ENCODE measurements around the gene ANK2.

The ANK2 gene

GRCh38 chr4:113389160-113389559, 339.7 kb downstream of the ANK2 start:
- Histone ChIP-seq H3K4me1 (ENCODE audit: insufficient read depth, low read length, severe bottlenecking) (no peaks in the 10 kb centered on the region), H3K4me3 (ENCODE audit: low read depth, low read length, poor library complexity, severe bottlenecking) (no peak overlapping the region), H3K27me3 (ENCODE audit: insufficient read depth, low read length) (0 out of 2 replicates have a peak, but pooled peaks cover 3% of the 10 kb centered on the region), H3K9me3 (ENCODE audit: low read length) (no peaks in the 10 kb centered on the region), H4K20me1 (ENCODE audit: insufficient read depth, low read length) (no peaks in the 10 kb centered on the region), H3F3A (ENCODE audit: insufficient read depth, low read length) (no peaks in the 10 kb centered on the region), H3K36me3 (ENCODE audit: insufficient read depth, low read length) (no peaks in the 10 kb centered on the region), H3K9ac (ENCODE audit: low read length) (no peak overlapping the region), H3K4me2 (ENCODE audit: low read length) (no peak overlapping the region), H2AFZ (ENCODE audit: low read length) (no peak overlapping the region), H3K79me2 (ENCODE audit: insufficient read depth, low read length) (no peaks in the 10 kb centered on the region), H3K27ac (ENCODE audit: low read depth, low read length, poor library complexity, severe bottlenecking) (no peak overlapping the region), H3K9me2 (ENCODE audit: low read depth, low read length) (no peaks in the 10 kb centered on the region)
- TF ChIP-seq, protein P1, sequence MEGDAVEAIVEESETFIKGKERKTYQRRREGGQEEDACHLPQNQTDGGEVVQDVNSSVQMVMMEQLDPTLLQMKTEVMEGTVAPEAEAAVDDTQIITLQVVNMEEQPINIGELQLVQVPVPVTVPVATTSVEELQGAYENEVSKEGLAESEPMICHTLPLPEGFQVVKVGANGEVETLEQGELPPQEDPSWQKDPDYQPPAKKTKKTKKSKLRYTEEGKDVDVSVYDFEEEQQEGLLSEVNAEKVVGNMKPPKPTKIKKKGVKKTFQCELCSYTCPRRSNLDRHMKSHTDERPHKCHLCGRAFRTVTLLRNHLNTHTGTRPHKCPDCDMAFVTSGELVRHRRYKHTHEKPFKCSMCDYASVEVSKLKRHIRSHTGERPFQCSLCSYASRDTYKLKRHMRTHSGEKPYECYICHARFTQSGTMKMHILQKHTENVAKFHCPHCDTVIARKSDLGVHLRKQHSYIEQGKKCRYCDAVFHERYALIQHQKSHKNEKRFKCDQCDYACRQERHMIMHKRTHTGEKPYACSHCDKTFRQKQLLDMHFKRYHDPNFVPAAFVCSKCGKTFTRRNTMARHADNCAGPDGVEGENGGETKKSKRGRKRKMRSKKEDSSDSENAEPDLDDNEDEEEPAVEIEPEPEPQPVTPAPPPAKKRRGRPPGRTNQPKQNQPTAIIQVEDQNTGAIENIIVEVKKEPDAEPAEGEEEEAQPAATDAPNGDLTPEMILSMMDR (IDR thresholded peaks at IDR 0.05; ENCODE audit: low read length) = no peak
- no peak for TF ChIP-seq EZH2 (IDR thresholded peaks at IDR 0.05; ENCODE audit: borderline replicate concordance, low read length)

DNA sequence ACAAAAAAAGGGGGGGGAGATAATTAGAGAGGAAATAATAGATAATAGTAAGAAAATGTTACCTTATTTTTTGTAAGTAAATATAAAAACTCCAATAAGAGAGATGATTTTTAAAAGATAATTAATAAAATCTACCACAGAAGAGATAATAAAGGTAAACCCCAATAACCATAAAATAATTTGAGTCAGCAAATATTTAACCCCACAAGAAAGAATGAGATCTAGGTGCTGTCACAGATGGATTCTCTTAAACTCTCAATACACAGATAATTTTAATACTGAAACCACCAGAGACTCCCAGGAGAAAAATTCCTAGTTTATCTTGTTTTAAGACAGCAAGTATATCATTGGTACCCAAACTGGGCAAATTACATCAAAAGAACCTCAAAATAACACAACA, 341.4 kb downstream of the ANK2 start:
- H3K36me3 ChIP-seq (ENCODE audit: insufficient read depth, low read length) = no peaks in the 10 kb centered on the region
- H3K27ac ChIP-seq (ENCODE audit: low read depth, low read length, poor library complexity, severe bottlenecking) = no peak overlapping the region
- H3K9ac ChIP-seq (ENCODE audit: low read length) = no peak overlapping the region
- H3K4me2 ChIP-seq (ENCODE audit: low read length) = no peak overlapping the region
- no peak overlapping the region for H3K4me3 ChIP-seq (ENCODE audit: low read depth, low read length, poor library complexity, severe bottlenecking)
- H3K9me3 ChIP-seq (ENCODE audit: low read length) = no peaks in the 10 kb centered on the region
- no peaks in the 10 kb centered on the region for H3K9me2 ChIP-seq (ENCODE audit: low read depth, low read length)
- H3F3A ChIP-seq (ENCODE audit: insufficient read depth, low read length) = no peaks in the 10 kb centered on the region
- H3K79me2 ChIP-seq (ENCODE audit: insufficient read depth, low read length) = no peaks in the 10 kb centered on the region
- H4K20me1 ChIP-seq (ENCODE audit: insufficient read depth, low read length) = no peaks in the 10 kb centered on the region
- no peak overlapping the region for H2AFZ ChIP-seq (ENCODE audit: low read length)
- 0 out of 2 replicates have a peak, but pooled peaks cover 3% of the 10 kb centered on the region for H3K27me3 ChIP-seq (ENCODE audit: insufficient read depth, low read length)
- peaks cover 5% of the 10 kb centered on the region for H3K4me1 ChIP-seq (ENCODE audit: insufficient read depth, low read length, severe bottlenecking)
- no peak for TF ChIP-seq EZH2 (IDR thresholded peaks at IDR 0.05; ENCODE audit: borderline replicate concordance, low read length)
- TF ChIP-seq, protein P1 (IDR thresholded peaks at IDR 0.05; ENCODE audit: low read length) = no peak

DNA sequence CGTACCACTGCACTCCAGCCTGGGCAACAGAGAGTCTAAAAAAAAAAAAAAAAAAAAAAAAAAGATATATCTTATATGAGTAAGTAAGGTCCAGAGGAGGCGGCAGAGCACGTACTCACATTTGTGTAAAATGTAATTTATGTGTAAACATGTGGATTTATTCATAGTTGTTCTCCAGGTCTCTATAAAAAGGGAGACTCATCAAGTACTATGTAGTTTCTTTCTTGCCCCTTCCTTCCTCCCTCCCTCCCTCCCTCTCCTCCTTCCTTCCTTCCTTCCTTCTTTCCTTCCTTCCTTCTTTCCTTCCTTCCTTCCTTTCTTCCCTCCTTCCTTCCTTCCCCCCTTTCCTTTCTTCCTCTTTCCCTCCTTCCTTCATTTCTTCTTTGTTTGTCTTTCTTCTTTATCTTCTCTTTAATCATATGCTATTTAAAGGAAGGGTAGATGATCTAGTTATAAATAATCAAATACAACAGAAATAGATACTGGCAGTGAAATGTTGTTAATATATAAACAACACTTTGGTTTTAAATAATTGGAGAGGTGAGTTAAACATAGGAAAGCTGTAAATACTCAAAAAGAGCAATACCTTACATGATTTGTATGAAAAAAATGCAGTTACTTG, 344.8 kb downstream of the ANK2 start:
- TF ChIP-seq, protein P1 (IDR thresholded peaks at IDR 0.05; ENCODE audit: low read length) = no peak
- TF ChIP-seq EZH2 (IDR thresholded peaks at IDR 0.05; ENCODE audit: borderline replicate concordance, low read length) = no peak
- H3K4me1 ChIP-seq (ENCODE audit: insufficient read depth, low read length, severe bottlenecking) = peaks cover 5% of the 10 kb centered on the region
- H3K9me3 ChIP-seq (ENCODE audit: low read length) = no peaks in the 10 kb centered on the region
- no peaks in the 10 kb centered on the region for H3F3A ChIP-seq (ENCODE audit: insufficient read depth, low read length)
- no peaks in the 10 kb centered on the region for H4K20me1 ChIP-seq (ENCODE audit: insufficient read depth, low read length)
- no peaks in the 10 kb centered on the region for H3K9me2 ChIP-seq (ENCODE audit: low read depth, low read length)
- no peaks in the 10 kb centered on the region for H3K79me2 ChIP-seq (ENCODE audit: insufficient read depth, low read length)
- H3K36me3 ChIP-seq (ENCODE audit: insufficient read depth, low read length) = no peaks in the 10 kb centered on the region
- H2AFZ ChIP-seq (ENCODE audit: low read length) = no peak overlapping the region
- no peak overlapping the region for H3K4me2 ChIP-seq (ENCODE audit: low read length)
- no peak overlapping the region for H3K27ac ChIP-seq (ENCODE audit: low read depth, low read length, poor library complexity, severe bottlenecking)
- no peaks in the 10 kb centered on the region for H3K27me3 ChIP-seq (ENCODE audit: insufficient read depth, low read length)
- H3K4me3 ChIP-seq (ENCODE audit: low read depth, low read length, poor library complexity, severe bottlenecking) = no peak overlapping the region
- H3K9ac ChIP-seq (ENCODE audit: low read length) = no peak overlapping the region

Measured in OCI-LY1 (cell line).